Measurements from ENCODE around the gene PHLDB2.
"Not testable (repeated sequence)": the region's sequence is repeated elsewhere in the genome, so short reads cannot be mapped to it uniquely, and the experiment has no call there.

Gene PHLDB2

DNA sequence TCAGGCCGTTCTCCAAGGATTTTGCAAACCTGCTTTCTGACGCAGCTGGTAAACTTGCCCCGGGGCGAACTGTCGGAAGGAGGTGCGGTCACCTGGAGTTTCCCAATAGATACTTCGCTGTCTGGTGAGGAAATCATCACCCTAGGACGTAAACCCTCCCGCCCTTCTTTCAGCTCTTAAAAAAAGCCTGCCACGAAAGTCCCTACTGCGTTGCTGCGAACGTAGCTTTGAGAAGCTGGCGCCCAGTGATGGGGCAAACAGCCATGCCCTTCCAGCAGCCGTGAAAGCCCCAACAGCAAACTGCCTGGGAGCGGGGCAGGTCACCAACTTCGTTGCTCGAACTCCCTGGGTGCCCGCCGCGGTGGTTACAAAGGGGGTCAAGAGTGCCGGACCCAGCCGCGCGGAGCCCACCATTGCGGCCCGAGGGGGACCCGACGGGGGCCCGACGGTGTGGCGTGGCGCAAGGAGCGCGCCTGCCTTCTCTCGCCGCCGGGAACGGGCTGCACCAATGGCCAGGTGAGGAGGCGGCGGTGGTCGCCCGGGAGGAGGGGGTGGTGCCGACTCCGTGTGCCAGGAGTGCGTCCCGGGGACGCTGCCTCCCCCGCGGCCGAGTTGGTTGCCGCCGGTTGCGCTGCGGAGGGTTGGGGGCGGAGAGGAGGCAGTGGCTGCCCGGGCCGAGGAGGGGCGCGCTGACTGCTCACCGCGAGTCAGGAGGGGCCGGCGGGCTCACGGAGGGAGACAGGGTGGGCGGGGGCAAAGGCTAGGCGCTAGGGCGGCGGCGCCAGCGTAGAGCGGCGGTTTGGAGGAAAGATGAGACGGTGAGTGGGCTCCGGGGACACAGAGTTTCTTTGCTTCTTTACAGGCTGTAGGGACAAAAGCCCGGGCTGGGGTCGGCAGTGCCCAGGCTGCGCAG is at the start of gene PHLDB2:
Gene PHLDB2, plus strand, starts transcription at position 205 of the 913 bp plus-strand sequence. CDS start 24,813 bp downstream, outside the sequence.
- DNase-seq (ENCODE audit: low spot score): peak; percentile 37

DNA sequence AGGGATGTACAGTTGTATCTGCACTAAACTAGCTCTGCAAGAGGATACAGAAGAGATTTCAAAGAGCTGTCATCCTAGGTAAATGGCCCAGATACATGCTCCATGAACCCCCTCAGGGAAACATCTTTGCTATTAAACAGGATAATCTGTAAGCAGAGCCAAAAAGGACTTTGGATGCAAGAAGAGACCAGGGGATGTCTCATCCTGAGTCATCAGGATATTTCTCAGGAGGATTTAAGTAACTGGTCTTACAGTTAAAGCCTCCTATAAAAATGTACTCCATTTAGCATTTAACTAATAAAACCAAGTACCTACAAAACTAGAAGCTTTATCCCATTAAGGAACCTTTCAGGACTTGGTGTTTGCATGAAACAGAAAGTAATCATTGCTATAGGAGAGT is 48.2 kb upstream of the PHLDB2 start:
- peak; percentile 57 for DNase-seq (ENCODE audit: low spot score)

- no peak for DNase-seq (ENCODE audit: low spot score)
These were observed 47.3 kb upstream of the PHLDB2 start for GRCh38 chr3:111811811-111812210.

GRCh38 chr3:111812701-111813100 is 46.4 kb upstream of the PHLDB2 start:
- DNase-seq (ENCODE audit: low spot score): no peak

- DNase-seq (ENCODE audit: low spot score): no peak
These were observed 45.6 kb upstream of the PHLDB2 start for GRCh38 chr3:111813441-111813840.

DNA sequence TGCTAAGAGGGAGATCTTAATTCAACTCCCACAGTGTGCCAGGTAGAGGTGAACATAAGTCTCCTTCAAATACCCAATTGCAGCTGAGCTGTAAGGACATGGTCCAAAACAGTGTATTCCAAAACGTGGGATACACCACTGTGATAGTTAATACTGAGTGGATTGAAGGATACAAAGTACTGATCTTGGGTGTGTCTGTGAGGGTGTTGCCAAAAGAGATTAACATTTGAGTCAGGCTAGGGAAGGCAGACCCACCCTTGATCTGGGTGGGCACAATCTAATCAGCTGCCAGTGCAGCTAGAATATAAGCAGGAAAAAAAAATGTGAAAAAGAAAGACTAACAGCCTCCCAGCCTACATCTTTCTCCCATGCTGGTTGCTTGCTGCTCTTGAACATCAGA is 45.1 kb upstream of the PHLDB2 start:
- no peak for DNase-seq (ENCODE audit: low spot score)

- DNase-seq (ENCODE audit: low spot score): not testable (repeated sequence)
These were observed 42.3 kb upstream of the PHLDB2 start for GRCh38 chr3:111816771-111817170.

- no peak for DNase-seq (ENCODE audit: low spot score)
These were observed 39.1 kb upstream of the PHLDB2 start for GRCh38 chr3:111819927-111820326.

- no peak for DNase-seq (ENCODE audit: low spot score)
These were observed 38.4 kb upstream of the PHLDB2 start for GRCh38 chr3:111820651-111821050.

GRCh38 chr3:111821891-111822290 is 37.2 kb upstream of the PHLDB2 start:
- no peak for DNase-seq (ENCODE audit: low spot score)

- no peak for DNase-seq (ENCODE audit: low spot score)
These were observed 36.3 kb upstream of the PHLDB2 start for GRCh38 chr3:111822804-111823203.

DNA sequence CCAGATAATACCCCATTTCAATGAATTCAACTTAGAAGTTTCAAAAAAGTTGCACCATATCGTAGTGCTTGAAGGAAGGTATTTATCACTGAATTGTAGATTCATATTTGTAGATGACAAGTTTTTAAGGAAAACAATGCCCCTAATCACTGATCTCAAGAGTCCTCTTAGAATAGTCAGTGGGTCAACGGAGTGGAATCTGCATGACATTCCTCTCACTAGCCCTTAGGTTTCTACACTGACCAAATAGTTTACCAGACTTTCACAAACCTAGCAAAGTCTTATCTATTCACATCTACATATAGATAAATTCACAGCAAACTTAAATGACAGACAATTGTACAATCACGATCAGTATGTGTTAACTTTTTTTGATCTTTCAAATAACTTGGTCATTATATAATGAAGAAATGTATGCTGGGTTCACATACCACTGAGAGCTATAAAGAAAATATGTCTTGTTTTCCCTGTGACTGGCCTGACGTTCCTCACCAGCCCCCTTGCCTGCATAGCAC is 35.7 kb upstream of the PHLDB2 start:
- DNase-seq (ENCODE audit: low spot score): no peak

- no peak for DNase-seq (ENCODE audit: low spot score)
These were observed 34.7 kb upstream of the PHLDB2 start for GRCh38 chr3:111824351-111824750.

DNA sequence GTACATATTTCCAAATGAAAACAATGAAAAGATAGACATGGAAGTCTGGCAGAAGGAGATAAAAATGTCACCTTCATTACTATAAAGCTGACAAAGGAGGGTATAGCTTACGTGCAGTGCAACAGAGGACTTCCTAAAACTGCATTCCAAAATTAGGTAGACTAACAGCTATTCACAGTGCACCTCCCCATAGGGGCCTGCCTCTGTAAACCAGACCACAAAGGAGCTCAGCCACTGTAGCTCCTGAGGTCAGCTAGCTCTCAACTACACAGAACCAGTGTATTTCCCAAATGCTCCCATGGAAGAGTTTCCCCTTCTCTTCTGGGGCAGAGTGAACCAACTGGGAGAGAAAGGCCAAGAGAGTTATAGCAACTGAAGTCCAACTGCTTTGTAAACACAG is 31.2 kb upstream of the PHLDB2 start:
- no peak for DNase-seq (ENCODE audit: low spot score)

DNA sequence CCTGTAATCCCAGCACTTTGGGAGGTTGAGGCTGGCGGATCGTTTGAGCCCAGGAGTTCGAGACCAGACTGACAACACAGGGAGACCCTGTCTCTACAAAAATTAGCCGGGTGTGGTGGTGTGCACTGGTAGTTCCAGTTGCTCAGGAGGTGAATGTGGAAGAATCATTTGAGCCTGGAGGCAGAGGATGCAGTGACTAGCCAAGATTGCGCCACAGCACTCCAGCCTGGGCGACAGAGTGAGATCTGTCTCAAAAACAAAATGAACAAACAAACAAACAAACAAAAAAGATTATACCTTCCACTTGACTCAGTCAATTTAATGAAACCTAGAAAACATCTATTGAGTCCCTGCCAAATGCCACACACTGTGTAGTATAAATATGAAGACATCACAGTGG is 30.5 kb upstream of the PHLDB2 start:
- no peak for DNase-seq (ENCODE audit: low spot score)

DNA sequence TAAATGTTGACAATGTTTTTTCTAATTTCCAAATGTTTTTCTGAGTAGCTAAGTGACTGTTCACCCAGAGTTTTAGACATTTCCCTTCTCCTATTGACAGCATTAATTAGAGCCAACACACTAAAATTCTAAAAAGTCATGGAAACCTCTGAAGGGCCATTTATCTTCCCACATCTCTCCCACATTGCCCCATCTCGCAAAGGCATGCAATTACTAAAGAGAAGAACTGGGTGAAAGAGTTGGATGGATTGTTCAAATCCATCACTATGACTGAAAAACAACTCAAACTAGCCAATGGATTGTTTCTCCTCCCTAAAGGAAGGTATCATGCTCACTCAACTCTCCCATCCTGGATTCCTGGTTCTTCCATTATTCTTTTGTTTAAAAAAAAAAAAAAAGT is 30.0 kb upstream of the PHLDB2 start:
- DNase-seq (ENCODE audit: low spot score): no peak

- no peak for DNase-seq (ENCODE audit: low spot score)
These were observed 27.2 kb upstream of the PHLDB2 start for GRCh38 chr3:111831840-111832239.

DNA sequence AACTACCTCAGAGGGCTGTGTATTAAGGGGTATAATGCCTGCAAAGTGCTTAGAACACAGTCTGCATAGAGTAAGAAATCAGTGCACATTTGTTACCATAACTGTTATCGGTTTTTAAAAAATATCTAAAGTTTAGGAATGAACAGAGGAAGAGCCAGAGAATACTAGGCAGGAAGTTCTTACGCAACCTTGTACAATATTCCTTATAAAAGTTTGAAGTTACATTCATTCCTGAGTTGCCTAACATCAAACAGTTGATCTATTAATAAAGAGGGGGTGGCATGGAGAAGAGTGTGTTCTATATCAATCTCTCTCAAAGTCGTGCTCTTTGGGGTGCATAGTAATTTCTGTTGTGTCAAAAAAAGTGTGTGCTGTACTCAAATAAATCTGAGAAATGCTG is 22.0 kb upstream of the PHLDB2 start:
- DNase-seq (ENCODE audit: low spot score): no peak

GRCh38 chr3:111838133-111838532 is 20.9 kb upstream of the PHLDB2 start:
- no peak for DNase-seq (ENCODE audit: low spot score)

DNA sequence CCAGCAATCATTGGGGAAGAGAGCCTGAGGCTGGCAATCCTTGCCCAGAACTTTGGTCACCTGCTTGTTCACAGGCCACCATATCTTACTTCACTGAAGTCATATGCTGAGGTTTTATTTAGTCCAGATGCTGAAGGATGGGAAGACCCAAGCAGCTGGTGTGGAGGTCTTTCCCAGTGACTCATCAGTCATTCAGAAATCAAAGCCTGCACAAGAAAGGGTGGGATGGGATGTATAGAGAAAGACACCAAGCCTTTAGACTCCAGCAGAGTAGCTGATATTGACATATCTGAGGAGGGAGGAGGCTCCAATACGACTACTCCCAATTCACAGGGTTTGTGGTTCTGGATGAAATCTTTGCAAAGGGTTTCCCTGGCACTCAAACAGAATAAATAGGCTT is 13.0 kb upstream of the PHLDB2 start:
- no peak for DNase-seq (ENCODE audit: low spot score)

DNA sequence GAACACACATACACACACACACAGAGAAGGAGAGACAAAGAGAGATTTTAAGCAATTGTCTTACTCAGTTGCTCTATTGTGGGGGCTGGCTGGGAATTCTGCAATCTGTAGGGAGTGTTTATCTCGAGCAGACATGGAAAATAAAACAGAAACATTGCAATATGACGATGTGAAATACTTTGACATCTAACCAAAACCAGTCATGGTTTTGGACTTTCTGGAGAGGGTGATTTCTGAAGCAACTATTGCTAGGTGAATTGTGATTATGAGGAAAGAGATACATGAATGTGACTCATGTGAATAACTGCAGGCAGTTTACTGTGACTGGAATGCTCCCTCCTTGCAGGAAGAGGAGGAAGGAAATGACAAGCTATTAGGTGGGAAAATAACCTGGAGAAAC is 12.3 kb upstream of the PHLDB2 start:
- DNase-seq (ENCODE audit: low spot score): no peak

DNA sequence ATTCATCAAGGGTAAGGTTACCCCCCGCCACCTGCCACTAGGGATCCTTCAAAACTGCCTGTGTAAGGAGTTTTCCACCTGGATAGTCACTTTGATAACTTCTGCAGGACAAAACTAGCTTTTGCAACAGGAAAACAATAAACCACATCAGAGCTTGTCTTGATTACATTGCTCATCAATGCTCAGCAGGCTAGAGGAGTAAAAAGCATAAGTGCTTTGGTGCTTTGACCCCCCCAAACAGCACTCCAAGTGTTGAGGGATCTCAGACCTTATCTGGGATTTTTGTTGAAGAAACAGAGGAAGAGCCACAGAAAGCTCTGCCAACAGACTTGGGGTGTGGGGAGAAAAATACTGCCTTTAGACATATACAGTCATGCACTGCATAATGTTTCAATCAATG is 10.8 kb upstream of the PHLDB2 start:
- DNase-seq (ENCODE audit: low spot score): no peak

DNA sequence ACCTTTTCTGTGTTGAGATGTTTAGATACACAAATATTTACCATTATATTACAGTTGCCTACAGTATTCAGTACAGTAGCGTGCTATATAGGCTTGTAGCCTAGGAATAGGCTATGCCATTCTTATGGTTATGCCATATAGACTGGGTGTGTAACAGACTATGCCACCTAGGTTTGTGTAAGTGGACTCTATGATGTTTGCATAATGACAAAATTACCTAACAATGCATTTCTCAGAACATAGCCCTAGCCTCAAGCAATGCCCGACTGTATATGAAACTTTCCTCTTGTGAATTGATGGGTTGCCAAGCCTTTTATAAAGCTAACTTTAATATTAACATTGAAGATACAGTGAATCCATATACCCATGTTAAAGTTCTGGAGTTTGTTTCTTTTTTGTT is 10.3 kb upstream of the PHLDB2 start:
- DNase-seq (ENCODE audit: low spot score): no peak

DNA sequence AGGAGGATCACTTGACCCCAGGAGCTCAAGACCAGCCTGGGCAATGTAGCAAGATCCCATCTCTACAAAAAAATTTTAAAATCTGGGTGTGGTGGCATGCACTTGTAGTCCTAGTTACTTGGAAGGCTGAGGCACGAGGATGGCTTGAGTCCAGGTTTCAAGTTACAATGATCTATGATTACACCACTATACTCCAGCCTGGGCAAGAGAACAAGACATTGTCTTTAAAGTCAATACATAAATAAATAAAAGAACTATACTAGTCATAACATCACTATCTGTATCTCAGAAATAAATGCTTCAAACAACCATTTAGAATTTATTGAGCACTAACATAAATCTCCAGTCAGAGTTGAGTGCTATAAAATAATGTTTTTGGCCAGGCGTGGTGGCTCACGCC is 8.5 kb upstream of the PHLDB2 start:
- no peak for DNase-seq (ENCODE audit: low spot score)

Measured in RKO (cell line).